Sigmoid colon (tissue), 7 donors: Measurements from ENCODE around the gene NCOA1. TPM values are rescaled to one million over a fixed set of nuclear protein-coding genes. Genes with fewer than 3 reads are reported as not detected.

Experiments used
- DNase-seq: peaks from one replicate; pipeline ENCODE4 v3.0.0-alpha.2; 2019
- H3K27ac ChIP-seq, 4 donors: fragments of 200-600 bp; sonication (generic); one replicate each; pipeline ENCODE4 v1.5.1; 2016 to 2019; ENCODE audit warnings: mild to moderate bottlenecking in 1 of 4
- H3K27me3 ChIP-seq, 3 donors: fragments of 200-600 bp; sonication (generic); one replicate each; pipeline ENCODE4 v1.5.1; 2019; ENCODE audit warnings: mild to moderate bottlenecking in 1 of 3
- H3K36me3 ChIP-seq, 4 donors: fragments of 200-600 bp; sonication (generic); one replicate each; pipeline ENCODE4 v1.5.1; 2016 to 2019
- H3K4me1 ChIP-seq, 4 donors: fragments of 200-600 bp; sonication (generic); one replicate each; pipeline ENCODE4 v1.5.1; 2017 to 2019
- H3K4me3 ChIP-seq, 4 donors: fragments of 200-600 bp; sonication (generic); one replicate each; pipeline ENCODE4 v1.5.1; 2017 to 2019; ENCODE audit warnings: mild to moderate bottlenecking in 2 of 4, moderate library complexity in 1 of 4
- H3K9me3 ChIP-seq, 4 donors: fragments of 200-600 bp in 3 of 4; sonication (generic) in 3 of 4; one replicate each; pipeline versions ENCODE4 v1.5.1 to v1.6.1; 2013 to 2019
- CTCF ChIP-seq, 4 experiments: fragments of 450-650 bp in 3 of 4; fragments of 200-600 bp in 1 of 4; IDR thresholded peaks; one replicate each; pipeline ENCODE4 v1.5.1; 2016 to 2019; ENCODE audit warnings: antibody characterized with exemption in 4 of 4, mild to moderate bottlenecking in 3 of 4, moderate library complexity in 2 of 4
- EP300 ChIP-seq, 4 donors: sonication (generic); formaldehyde crosslinking; IDR thresholded peaks; one replicate each; pipeline ENCODE4 v1.6.1; 2017; ENCODE audit warnings: antibody characterized with exemption in 4 of 4
- POLR2A ChIP-seq, 2 donors: fragments of 450-650 bp; IDR thresholded peaks; one replicate each; pipeline ENCODE4 v1.6.1; 2016; ENCODE audit warnings: antibody characterized with exemption in 2 of 2, mild to moderate bottlenecking in 2 of 2, moderate library complexity in 2 of 2
- POLR2AphosphoS5 ChIP-seq, 4 donors: sonication (generic); formaldehyde crosslinking; IDR thresholded peaks; one replicate each; pipeline ENCODE4 v1.6.1; 2017; ENCODE audit warnings: antibody characterized with exemption in 4 of 4
- WGBS, 2 donors: extraction: QIAGEN DNeasy Blood & Tissue Kit; methylation state at CpG; one replicate each; pipeline ENCODE4 v1.1.7; 2013; 5-methylcytosine and 5-hydroxymethylcytosine counted together
- intact Hi-C: fragments of 100-400 bp; cut with DNase I; formaldehyde crosslinking; loops from one replicate; pipeline ENCODE4 v1.15.1; 2023
- polyA plus RNA-seq, 3 donors: library from polyadenylated mRNA; stranded (reverse); fragments of 200-250 nt; gene quantifications; one replicate each; pipeline ENCODE4 v1.2.3, GENCODE V29; 2013
- total RNA-seq, 4 donors: library from RNA; depleted of rRNA; stranded (reverse); fragments of >200 nt; gene quantifications; one replicate each; pipeline ENCODE4 v1.1.0, GENCODE V29; 2016
- donor health status: healthy with polysubstance abuse.
- donor health status: Bipolar disorder and iron deficiency.
- donor health status: healthy.

The NCOA1 gene
- total and polyA plus RNA-seq, 7 donors = 11.3 to 61.7 (median 49.2) TPM

GRCh38 chr2:24505534-24506275 is 14.7 kb downstream of the NCOA1 start:
- no peaks in the 10 kb centered on the region for H3K9me3 ChIP-seq
- H3K4me3 ChIP-seq = no peak overlapping the region
- H3K27me3 ChIP-seq = no peaks in the 10 kb centered on the region
- no peak for TF ChIP-seq CTCF (IDR thresholded peaks at IDR 0.05)
- no peak for TF ChIP-seq EP300 (IDR thresholded peaks at IDR 0.05)
- no peak for TF ChIP-seq POLR2A (IDR thresholded peaks at IDR 0.05)
- TF ChIP-seq POLR2AphosphoS5 (IDR thresholded peaks at IDR 0.05) = no peak
- no peak overlapping the region for H3K27ac ChIP-seq
- H3K36me3 ChIP-seq = no peaks in the 10 kb centered on the region
- 95 to 96% methylated on average over 6 of the region's 6 CpGs for WGBS, 2 donors
- no peak for DNase-seq
- peaks cover 0 to 60% (median 25%) of the 10 kb centered on the region in 4 donors for H3K4me1 ChIP-seq
- intact Hi-C loops = no loop called here

GRCh38 chr2:24507549-24507948 is 16.5 kb downstream of the NCOA1 start:
- intact Hi-C loops = no loop called here
- DNase-seq = no peak
- Histone ChIP-seq H3K27me3 (no peaks in the 10 kb centered on the region), H3K4me1 (peaks cover 0 to 51% (median 34%) of the 10 kb centered on the region in 4 donors), H3K4me3 (no peak overlapping the region), H3K9me3 (no peaks in the 10 kb centered on the region), H3K36me3 (no peaks in the 10 kb centered on the region), H3K27ac (no peak overlapping the region)
- TF ChIP-seq POLR2AphosphoS5 (IDR thresholded peaks at IDR 0.05) (no peak), EP300 (IDR thresholded peaks at IDR 0.05) (no peak), POLR2A (IDR thresholded peaks at IDR 0.05) (no peak), CTCF (IDR thresholded peaks at IDR 0.05) (no peak)
- 69 to 85% methylated on average over 4 of the region's 4 CpGs for WGBS, 2 donors

- no peaks in the 10 kb centered on the region for H3K27me3 ChIP-seq
- no peak overlapping the region for H3K4me3 ChIP-seq
- no peaks in the 10 kb centered on the region for H3K36me3 ChIP-seq
- intact Hi-C loops = no loop called here
- TF ChIP-seq POLR2AphosphoS5 (IDR thresholded peaks at IDR 0.05) (no peak), POLR2A (IDR thresholded peaks at IDR 0.05) (no peak), CTCF (IDR thresholded peaks at IDR 0.05) (no peak), EP300 (IDR thresholded peaks at IDR 0.05) (no peak)
- no peaks in the 10 kb centered on the region for H3K9me3 ChIP-seq
- 94 to 98% methylated on average over 1 of the region's 1 CpG for WGBS, 2 donors
- no peak overlapping the region for H3K27ac ChIP-seq
- DNase-seq = no peak
- H3K4me1 ChIP-seq = peaks cover 0 to 62% (median 42%) of the 10 kb centered on the region in 4 donors
These were observed 17.8 kb downstream of the NCOA1 start for GRCh38 chr2:24508878-24509277.

GRCh38 chr2:24509425-24509824 is 18.4 kb downstream of the NCOA1 start:
- Histone ChIP-seq H3K9me3 (no peaks in the 10 kb centered on the region), H3K4me1 (peaks cover 0 to 59% (median 41%) of the 10 kb centered on the region in 4 donors), H3K4me3 (no peak overlapping the region), H3K27me3 (no peaks in the 10 kb centered on the region), H3K36me3 (no peaks in the 10 kb centered on the region), H3K27ac (no peak overlapping the region)
- DNase-seq = no peak
- intact Hi-C loops = no loop called here
- 86 to 92% methylated on average over 1 of the region's 1 CpG for WGBS, 2 donors
- TF ChIP-seq POLR2AphosphoS5 (IDR thresholded peaks at IDR 0.05) (no peak), POLR2A (IDR thresholded peaks at IDR 0.05) (no peak), EP300 (IDR thresholded peaks at IDR 0.05) (no peak), CTCF (IDR thresholded peaks at IDR 0.05) (no peak)
